CD4-positive, alpha-beta memory T cell (primary cell): ENCODE measurements around the gene TNIK. TPM values are rescaled to one million over a fixed set of nuclear protein-coding genes. Genes with fewer than 3 reads are reported as not detected.

Experiments
- CTCF ChIA-PET: fragments of 350-600 bp; sonication (Branson Sonifier 250); formaldehyde crosslinking; loops from one replicate; lab custom pipeline; 2021; ENCODE audit warnings: inconsistent platforms; ENCODE audit not compliant: partially characterized antibody; lab: Charles Lee
- POLR2A ChIA-PET: fragments of 350-600 bp; sonication (Branson Sonifier 250); formaldehyde crosslinking; loops from one replicate; lab custom pipeline; 2021; ENCODE audit not compliant: partially characterized antibody; lab: Charles Lee
- DNase-seq, 5 donors: peaks; one replicate each; pipeline versions ENCODE4 v3.0.0 to v3.0.0-alpha.2; 2020 to 2022; ENCODE audit warnings: mixed read lengths in 1 of 5
- H3K27ac ChIP-seq: one replicate; pipeline ENCODE4 v1.7.0; 2013; ENCODE audit warnings: low read depth, low read length
- H3K27me3 ChIP-seq: 2 replicates; pipeline ENCODE4 v1.7.0; 2013; ENCODE audit warnings: mild to moderate bottlenecking, low read length, moderate library complexity; ENCODE audit not compliant: insufficient read depth
- H3K36me3 ChIP-seq: 2 replicates; pipeline ENCODE4 v1.7.0; 2013; ENCODE audit warnings: mild to moderate bottlenecking, low read length, moderate library complexity; ENCODE audit not compliant: insufficient read depth
- H3K4me1 ChIP-seq: 2 replicates; pipeline ENCODE4 v1.7.0; 2013; ENCODE audit warnings: mild to moderate bottlenecking, low read length, moderate library complexity; ENCODE audit not compliant: insufficient read depth
- H3K4me3 ChIP-seq, 2 donors: one replicate each; pipeline ENCODE4 v1.7.0; 2013; ENCODE audit warnings: low read length in 2 of 2, mild to moderate bottlenecking in 1 of 2
- H3K9me3 ChIP-seq, 2 donors: one replicate each; pipeline ENCODE4 v1.7.0; 2013; ENCODE audit warnings: low read length in 2 of 2, control low read depth in 1 of 2; ENCODE audit not compliant: control insufficient read depth in 1 of 2
- H3K27ac Mint-ChIP-seq, 7 donors: one replicate each; pipeline ENCODE4 v1.8.0; 2020 to 2021; ENCODE audit warnings: mixed read lengths in 7 of 7, mild to moderate bottlenecking in 6 of 7, inconsistent platforms in 3 of 7, moderate library complexity in 3 of 7
- H3K27me3 Mint-ChIP-seq, 2 donors: one replicate each; pipeline ENCODE4 v1.8.0; 2020 to 2021; ENCODE audit warnings: mixed read lengths in 2 of 2
- H3K36me3 Mint-ChIP-seq, 2 donors: one replicate each; pipeline ENCODE4 v1.8.0; 2020 to 2021; ENCODE audit warnings: mixed read lengths in 2 of 2, inconsistent platforms in 1 of 2, mild to moderate bottlenecking in 1 of 2
- H3K4me1 Mint-ChIP-seq, 4 donors: one replicate each; pipeline ENCODE4 v1.8.0; 2020 to 2021; ENCODE audit warnings: mixed read lengths in 4 of 4, mild to moderate bottlenecking in 1 of 4
- H3K4me3 Mint-ChIP-seq, 8 donors: one replicate each; pipeline ENCODE4 v1.8.0; 2020 to 2021; ENCODE audit warnings: mixed read lengths in 8 of 8, mild to moderate bottlenecking in 7 of 8, moderate library complexity in 6 of 8, inconsistent platforms in 3 of 8
- H3K9me3 Mint-ChIP-seq, 8 donors: one replicate each; pipeline ENCODE4 v1.8.0; 2020 to 2021; ENCODE audit warnings: mixed read lengths in 8 of 8, mild to moderate bottlenecking in 5 of 8, inconsistent platforms in 3 of 8, moderate library complexity in 1 of 8
- intact Hi-C: fragments of 100-400 bp; cut with micrococcal nuclease; formaldehyde crosslinking; loops from one replicate; pipeline ENCODE4 v1.15.1; 2023
- polyA plus RNA-seq, 2 donors: library from polyadenylated mRNA; unstranded; fragments of 300-500 nt; fragmentation: Illumina TruSeq; gene quantifications; one replicate each; pipeline ENCODE4 v1.2.3, GENCODE V29; 2021
- total RNA-seq, 2 experiments: library from RNA; stranded (reverse); gene quantifications; one replicate each; pipeline ENCODE4 v1.2.3, GENCODE V29; 2021

The TNIK gene
- total and polyA plus RNA-seq, 4 experiments from 2014 or later: 14.6 to 93.5 (median 58.1) TPM

DNA sequence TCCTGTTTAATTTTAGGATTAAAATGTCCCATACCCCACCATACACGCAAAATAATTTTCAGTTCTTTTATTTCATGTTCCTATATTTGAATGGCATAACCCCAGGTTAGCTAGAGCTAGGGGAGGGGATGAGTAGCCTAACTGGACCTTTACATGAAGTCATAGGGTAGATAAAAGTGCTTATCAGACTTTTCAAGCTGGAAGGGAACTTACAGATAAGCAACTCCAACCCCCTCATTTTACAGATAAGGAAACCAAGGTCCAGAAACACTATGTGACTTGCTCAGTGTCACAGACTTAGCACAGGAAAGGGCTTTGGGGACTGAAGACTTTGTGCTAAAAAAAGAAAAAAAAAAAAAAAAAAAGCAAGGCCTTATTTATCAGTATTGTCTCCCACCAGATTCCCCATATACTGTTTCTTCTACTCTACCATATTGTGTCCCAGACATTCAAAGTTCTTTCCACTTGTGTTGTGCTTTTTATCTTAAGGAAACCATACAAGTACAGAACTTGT lies 10.6 kb upstream of the TNIK start:
- Mint-ChIP-seq H3K27ac (peak overlapping the region in 1 of 7 donors; percentile 35), H3K4me3 (no peak overlapping the region), H3K27me3 (no peaks in the 10 kb centered on the region), H3K9me3 (peaks cover 0 to 1% (median 0%) of the 10 kb centered on the region in 8 donors), H3K36me3 (peaks cover 0 to 2% of the 10 kb centered on the region in 2 donors), H3K4me1 (no peaks in the 10 kb centered on the region)
- no peak for DNase-seq
- no peaks in the 10 kb centered on the region for H3K9me3 ChIP-seq
- no peak overlapping the region for H3K4me3 ChIP-seq
- no peak overlapping the region for H3K27ac ChIP-seq
- no peaks in the 10 kb centered on the region for H3K4me1 ChIP-seq
- ChIA-PET POLR2A (interaction anchor here (0.9 to 1.8 kb wide), 2 partner anchors 9 to 11 kb away, joined by 3 to 7 read pairs; partner anchors contain the start of gene TNIK), CTCF (interaction anchor here (0.7 to 1.3 kb wide), 2 partner anchors 14 to 308 kb away, joined by 3 read pairs; no protein-coding TSS in a partner anchor)
- no peaks in the 10 kb centered on the region for H3K36me3 ChIP-seq
- intact Hi-C loops: no loop called here
- no peaks in the 10 kb centered on the region for H3K27me3 ChIP-seq

DNA sequence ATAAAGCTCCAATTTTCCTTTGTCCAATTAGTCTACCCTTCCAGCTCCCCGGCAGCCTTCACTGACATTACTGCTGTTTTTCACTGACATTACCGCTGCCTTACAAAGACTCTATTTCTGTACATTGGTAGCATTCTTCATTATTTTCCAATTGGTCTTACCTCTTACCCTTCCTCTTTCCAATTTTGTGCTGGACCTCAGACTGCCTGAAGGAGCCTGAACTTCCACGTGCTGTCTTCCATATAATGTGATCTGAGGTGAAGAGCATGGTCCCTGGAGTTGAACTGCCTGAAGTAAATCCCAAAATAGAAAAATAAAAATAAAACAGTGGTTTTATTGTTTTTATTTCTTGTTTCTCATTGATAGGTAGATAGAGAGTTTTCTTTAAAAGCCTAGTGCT lies 9.2 kb upstream of the TNIK start:
- H3K27ac ChIP-seq: no peak overlapping the region
- CTCF ChIA-PET: interaction anchor here (0.6 to 1.4 kb wide), 2 partner anchors 10 kb away, joined by 3 to 5 read pairs; no protein-coding TSS in a partner anchor
- no peak overlapping the region for H3K4me3 ChIP-seq
- Mint-ChIP-seq H3K27ac (peak overlapping the region in 1 of 7 donors; percentile 20), H3K4me1 (no peaks in the 10 kb centered on the region), H3K4me3 (no peak overlapping the region), H3K36me3 (peaks cover 0 to 2% of the 10 kb centered on the region in 2 donors), H3K9me3 (peaks cover 0 to 1% (median 0%) of the 10 kb centered on the region in 8 donors), H3K27me3 (no peaks in the 10 kb centered on the region)
- intact Hi-C loops: loop anchor here (10.0 kb wide), 2 partner anchors 635 to 1705 kb away; partner anchors contain the start of genes ACTRT3 and TERC
- POLR2A ChIA-PET: interaction anchor here (0.9 to 1.8 kb wide), 2 partner anchors 8 to 9 kb away, joined by 6 to 7 read pairs; partner anchors contain the start of gene TNIK
- H3K9me3 ChIP-seq: no peaks in the 10 kb centered on the region
- H3K36me3 ChIP-seq: no peaks in the 10 kb centered on the region
- no peak for DNase-seq
- H3K27me3 ChIP-seq: no peaks in the 10 kb centered on the region
- H3K4me1 ChIP-seq: no peaks in the 10 kb centered on the region

DNA sequence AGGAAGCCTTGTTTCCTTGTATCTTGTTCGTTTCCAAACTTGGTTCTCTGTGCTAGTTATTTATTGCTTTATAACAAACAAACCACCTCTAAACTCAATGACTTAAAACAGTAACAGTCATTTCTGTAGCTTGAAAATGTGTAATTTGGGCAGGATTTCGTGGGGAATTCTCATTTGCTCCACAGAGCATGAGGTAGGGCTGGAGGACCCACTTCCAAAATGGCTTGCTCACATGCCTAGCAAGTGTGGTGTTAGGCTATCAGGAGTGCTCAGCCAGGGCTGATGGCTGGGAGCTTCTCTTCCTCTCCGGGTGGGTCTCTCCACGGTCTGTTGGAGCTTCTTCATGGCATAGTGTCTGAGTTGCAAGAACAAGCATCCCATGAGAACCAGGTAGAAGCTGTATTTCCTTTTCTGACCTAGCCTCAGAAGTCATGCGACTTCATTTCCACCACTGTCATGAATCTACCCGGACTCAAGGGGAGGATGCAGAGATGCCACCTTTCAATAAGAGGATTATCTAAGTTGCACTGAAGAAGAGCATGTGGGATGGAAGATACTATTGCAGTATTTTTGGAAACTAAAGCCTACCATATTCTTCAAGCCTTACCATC lies 8.2 kb upstream of the TNIK start:
- peaks cover 0 to 1% (median 0%) of the 10 kb centered on the region in 8 donors for H3K9me3 Mint-ChIP-seq
- no peaks in the 10 kb centered on the region for H3K27me3 Mint-ChIP-seq
- H3K36me3 ChIP-seq: no peaks in the 10 kb centered on the region
- H3K4me1 ChIP-seq: no peaks in the 10 kb centered on the region
- no peak overlapping the region for H3K4me3 ChIP-seq
- POLR2A ChIA-PET: interaction anchor here (0.9 kb wide), 1 partner anchor 8 kb away, joined by 6 read pairs; the partner anchor contains the start of gene TNIK
- no peaks in the 10 kb centered on the region for H3K27me3 ChIP-seq
- intact Hi-C loops: loop anchor here (10.0 kb wide), 2 partner anchors 636 to 1704 kb away; partner anchors contain the start of genes ACTRT3 and TERC
- DNase-seq: no peak
- H3K4me1 Mint-ChIP-seq: no peaks in the 10 kb centered on the region
- H3K36me3 Mint-ChIP-seq: peaks cover 0 to 2% of the 10 kb centered on the region in 2 donors
- H3K4me3 Mint-ChIP-seq: no peak overlapping the region
- CTCF ChIA-PET: interaction anchor here (0.6 to 1.4 kb wide), 3 partner anchors 9 to 282 kb away, joined by 3 to 5 read pairs (median 4); no protein-coding TSS in a partner anchor
- H3K27ac Mint-ChIP-seq: no peak overlapping the region
- H3K9me3 ChIP-seq: no peaks in the 10 kb centered on the region
- no peak overlapping the region for H3K27ac ChIP-seq

DNA sequence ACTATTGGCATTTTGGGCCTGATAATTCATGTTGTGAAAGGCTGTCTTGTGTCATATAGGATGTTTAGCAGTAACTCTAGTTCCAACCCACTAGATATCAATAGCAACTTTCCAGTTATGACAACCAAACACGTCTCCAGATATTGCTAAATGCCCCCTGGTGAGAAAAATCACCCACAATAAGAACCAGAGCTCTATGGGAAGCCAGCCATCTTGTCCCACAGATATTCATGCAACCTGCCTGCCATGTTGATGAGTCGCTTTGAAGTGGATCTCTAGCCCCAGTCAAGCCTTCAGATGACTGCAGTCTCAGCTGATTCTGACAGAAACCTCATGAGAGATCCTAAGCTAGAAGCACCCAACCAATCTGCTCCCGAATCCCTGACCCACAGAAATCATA lies 5.6 kb upstream of the TNIK start:
- Mint-ChIP-seq H3K36me3 (peaks cover 2 to 5% of the 10 kb centered on the region in 2 donors), H3K4me1 (peaks cover 6 to 23% (median 15%) of the 10 kb centered on the region in 4 donors), H3K4me3 (no peak overlapping the region), H3K27ac (no peak overlapping the region), H3K9me3 (no peaks in the 10 kb centered on the region), H3K27me3 (no peaks in the 10 kb centered on the region)
- no peak overlapping the region for H3K27ac ChIP-seq
- intact Hi-C loops: loop anchor here (10.0 kb wide), 2 partner anchors 639 to 1701 kb away; partner anchors contain the start of genes ACTRT3 and TERC
- ChIA-PET CTCF (no interaction called here), POLR2A (no interaction called here)
- no peak for DNase-seq
- no peak overlapping the region for H3K4me3 ChIP-seq
- H3K36me3 ChIP-seq: no peaks in the 10 kb centered on the region
- H3K9me3 ChIP-seq: no peaks in the 10 kb centered on the region
- peaks cover 17% of the 10 kb centered on the region for H3K4me1 ChIP-seq
- H3K27me3 ChIP-seq: no peaks in the 10 kb centered on the region

DNA sequence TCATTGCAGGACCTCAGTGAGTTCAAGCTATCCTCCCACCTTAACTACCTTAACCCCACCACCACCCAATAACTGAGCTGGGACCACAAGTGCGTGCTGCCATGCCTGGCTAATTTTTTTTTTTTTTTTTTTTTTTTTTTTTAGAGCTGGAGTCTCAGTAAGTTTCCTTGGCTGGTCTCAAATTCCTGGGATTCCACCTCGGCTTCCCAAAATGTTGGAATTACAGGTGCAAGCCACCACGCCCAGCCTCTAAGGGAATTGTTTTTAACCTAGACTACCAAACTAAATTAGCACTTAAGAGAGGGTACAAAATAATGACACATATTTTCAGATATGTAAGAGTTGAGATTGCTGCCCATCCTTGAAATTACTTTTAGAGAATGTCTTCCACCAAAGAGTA lies 4.3 kb upstream of the TNIK start:
- peaks cover 6 to 26% (median 17%) of the 10 kb centered on the region in 4 donors for H3K4me1 Mint-ChIP-seq
- no peaks in the 10 kb centered on the region for H3K27me3 ChIP-seq
- POLR2A ChIA-PET: no interaction called here
- H3K36me3 Mint-ChIP-seq: peaks cover 2 to 13% of the 10 kb centered on the region in 2 donors
- intact Hi-C loops: loop anchor here (5.0 to 10.0 kb wide), 4 partner anchors 48 to 1700 kb away; partner anchors contain the start of genes ACTRT3 and TERC
- peaks cover 17% of the 10 kb centered on the region for H3K4me1 ChIP-seq
- H3K9me3 ChIP-seq: no peaks in the 10 kb centered on the region
- DNase-seq: no peak
- CTCF ChIA-PET: no interaction called here
- H3K4me3 Mint-ChIP-seq: no peak overlapping the region
- H3K4me3 ChIP-seq: no peak overlapping the region
- H3K36me3 ChIP-seq: no peaks in the 10 kb centered on the region
- H3K27ac ChIP-seq: no peak overlapping the region
- no peaks in the 10 kb centered on the region for H3K9me3 Mint-ChIP-seq
- H3K27ac Mint-ChIP-seq: no peak overlapping the region
- H3K27me3 Mint-ChIP-seq: no peaks in the 10 kb centered on the region

DNA sequence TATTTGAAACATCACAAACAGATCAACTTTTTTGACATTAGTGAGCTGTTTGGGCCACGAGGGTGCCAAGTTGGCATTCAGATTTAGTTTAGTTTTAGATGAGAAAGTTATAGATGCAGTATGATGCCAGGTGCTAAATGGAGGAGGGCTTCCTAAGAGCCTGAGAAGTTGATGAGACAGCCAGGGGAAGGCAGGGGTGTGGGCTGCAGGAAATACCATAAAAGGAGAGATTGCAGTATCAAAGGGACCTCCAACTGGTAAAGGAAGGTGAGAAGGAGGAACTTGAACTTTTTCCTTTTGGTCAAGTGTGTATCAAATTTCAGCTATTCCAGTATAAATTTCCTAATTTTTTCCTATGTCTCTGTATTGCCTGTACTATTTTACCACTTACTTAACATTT lies 2.0 kb upstream of the TNIK start:
- Histone ChIP-seq H3K4me1 (peaks cover 21% of the 10 kb centered on the region), H3K9me3 (no peaks in the 10 kb centered on the region), H3K4me3 (no peak overlapping the region), H3K27ac (no peak overlapping the region), H3K27me3 (no peaks in the 10 kb centered on the region), H3K36me3 (no peaks in the 10 kb centered on the region)
- ChIA-PET POLR2A (interaction anchor here (0.7 to 6.0 kb wide), 7 partner anchors 8 to 210 kb away, joined by 3 to 54 read pairs (median 6); no protein-coding TSS in a partner anchor), CTCF (interaction anchor here (1.5 to 3.0 kb wide), 5 partner anchors 16 to 273 kb away, joined by 3 to 13 read pairs (median 5); no protein-coding TSS in a partner anchor)
- DNase-seq: peak in 4 of 5 donors; percentile 17 to 47 (median 28)
- Mint-ChIP-seq H3K4me3 (peak overlapping the region; percentile 91 to 99 (median 96)), H3K4me1 (peaks cover 13 to 26% (median 20%) of the 10 kb centered on the region in 4 donors), H3K27ac (peak overlapping the region; percentile 3 to 98 (median 88)), H3K27me3 (no peaks in the 10 kb centered on the region), H3K9me3 (no peaks in the 10 kb centered on the region), H3K36me3 (peaks cover 2 to 27% of the 10 kb centered on the region in 2 donors)
- intact Hi-C loops: loop anchor here (5.0 to 10.0 kb wide), 4 partner anchors 50 to 1697 kb away; partner anchors contain the start of genes ACTRT3 and TERC
